Placental pericyte (primary cell): Measurements from ENCODE around the gene IFNA10. TPM values are rescaled to one million over a fixed set of nuclear protein-coding genes. Genes with fewer than 3 reads are reported as not detected.

Experiments used
- small RNA-seq: library from RNA; depleted of rRNA; stranded (forward); fragments of <200 nt; gene quantifications from one replicate; pipeline ENCODE3, GENCODE V24; 2012; ENCODE audit warnings: low replicate concordance
- total RNA-seq: library from RNA; depleted of rRNA; stranded (reverse); fragments of >200 nt; gene quantifications from 2 replicates; pipeline ENCODE4 v1.2.3, GENCODE V29; 2012

The IFNA10 gene
- total RNA-seq, result not detected in 2 replicates

GRCh38 chr9:21207043-21207442 is at the start of gene IFNA10:
TSS of gene IFNA10 (minus strand) at chr9:21207143. CDS start at chr9:21207097, 46 bp downstream.

GRCh38 chr9:21239911-21240310 is 33.0 kb upstream of the IFNA10 start, which contains the start of gene IFNA14:
TSS of gene IFNA14 (minus strand) at chr9:21240005. CDS start at chr9:21239935, 70 bp downstream.

GRCh38 chr9:21228122-21228521 is 21.2 kb upstream of the IFNA10 start, which contains the start of gene IFNA17:
TSS of gene IFNA17 (minus strand) at chr9:21228222. CDS start at chr9:21228173, 49 bp downstream.

GRCh38 chr9:21217211-21217610 is 10.3 kb upstream of the IFNA10 start, which contains the start of gene IFNA16:
TSS of gene IFNA16 (minus strand) at chr9:21217311. CDS start at chr9:21217305, 6 bp downstream.

GRCh38 chr9:21202105-21202504 is 4.8 kb downstream of the IFNA10 start, which contains the start of gene IFNA7:
TSS of gene IFNA7 (minus strand) at chr9:21202205. CDS start at chr9:21202165, 40 bp downstream.

GRCh38 chr9:21187487-21187886 is 19.5 kb downstream of the IFNA10 start, which contains the start of gene IFNA4:
TSS of gene IFNA4 (minus strand) at chr9:21187587. CDS start at chr9:21187531, 56 bp downstream.

GRCh38 chr9:21166560-21166959 is 40.4 kb downstream of the IFNA10 start, which contains the start of gene IFNA21:
TSS of gene IFNA21 (minus strand) at chr9:21166660. CDS start at chr9:21166612, 48 bp downstream.

Small RNA genes lying within 50 kb of the gene (small RNA-seq; reads per million reads assigned to genes)
- gene RF00019, result not detected

Other genes with a start within 250 kb of the IFNA10 start
- 1.8 and 5.6 TPM in 2 replicates for gene HACD4, start 175.5 kb downstream of the IFNA10 start, total RNA-seq
- not detected in 2 replicates for gene IFNB1, start 129.2 kb downstream of the IFNA10 start, total RNA-seq
- not detected in 2 replicates for gene IFNW1, start 65.3 kb downstream of the IFNA10 start, total RNA-seq
- gene IFNA21, start 40.5 kb downstream of the IFNA10 start, total RNA-seq, result not detected in 2 replicates
- gene IFNA4, start 19.6 kb downstream of the IFNA10 start, total RNA-seq, result not detected in 2 replicates
- not detected in 2 replicates for gene IFNA7, start 4.9 kb downstream of the IFNA10 start, total RNA-seq
- not detected in 2 replicates for gene IFNA16, start 10.2 kb upstream of the IFNA10 start, total RNA-seq
- not detected in 2 replicates for gene IFNA17, start 21.1 kb upstream of the IFNA10 start, total RNA-seq
- not detected in 2 replicates for gene IFNA14, start 32.9 kb upstream of the IFNA10 start, total RNA-seq
- gene IFNA5, start 98.2 kb upstream of the IFNA10 start, total RNA-seq, result 0.14 TPM in 1 of 2 replicates, not detected in the other
- gene KLHL9, start 128.3 kb upstream of the IFNA10 start, total RNA-seq, result 25.6 and 42.7 TPM in 2 replicates
- not detected in 2 replicates for gene IFNA6, start 143.7 kb upstream of the IFNA10 start, total RNA-seq
- gene IFNA13, start 160.9 kb upstream of the IFNA10 start, total RNA-seq, result not detected in 2 replicates
- not detected in 2 replicates for gene IFNA2, start 178.3 kb upstream of the IFNA10 start, total RNA-seq
- gene IFNA8, start 202.0 kb upstream of the IFNA10 start, total RNA-seq, result not detected in 2 replicates
- 0.14 TPM in 1 of 2 replicates, not detected in the other for gene IFNA1, start 233.3 kb upstream of the IFNA10 start, total RNA-seq